Caco-2 (cell line): ENCODE data around the gene FNDC3B. TPM values are rescaled to one million over a fixed set of nuclear protein-coding genes. Genes with fewer than 3 reads are reported as not detected.

Experiments
- BruUV-seq: library from RNA; stranded (reverse); fragments of 400-500 nt; replicated peaks from 2 replicates; lab custom pipeline; 2021; lab: Mats Ljungman, UMichigan
- CTCF ChIA-PET: fragments of 300-600 bp; sonication (Branson Sonifier 250); formaldehyde crosslinking; loops from one replicate; lab custom pipeline; 2022; ENCODE audit warnings: antibody characterized with exemption; lab: Charles Lee
- POLR2A ChIA-PET: fragments of 300-600 bp; sonication (Branson Sonifier 250); formaldehyde crosslinking; loops from one replicate; lab custom pipeline; 2022; ENCODE audit warnings: antibody characterized with exemption; lab: Charles Lee
- DNase-seq, 2 experiments: peaks; one replicate each; pipeline versions ENCODE4 v3.0.0 to v3.0.0-alpha.2; 2020 to 2022
- H3K27me3 ChIP-seq: replicated peaks from 2 replicates; pipeline ENCODE4 v1.6.0; 2011; ENCODE audit warnings: low read length; ENCODE audit not compliant: control insufficient read depth, insufficient read depth
- H3K36me3 ChIP-seq: 2 replicates; pipeline ENCODE4 v1.5.1; 2011; ENCODE audit warnings: low read length; ENCODE audit not compliant: control insufficient read depth, insufficient read depth
- H3K4me1 ChIP-seq: fragments of 250-450 bp; sonication (Bioruptor Pico); 2 replicates; pipeline ENCODE4 v1.5.1; 2020; ENCODE audit warnings: mild to moderate bottlenecking
- H3K4me3 ChIP-seq: 2 replicates; pipeline ENCODE4 v1.5.1; 2011; ENCODE audit warnings: low read depth, mild to moderate bottlenecking, control low read depth, low read length
- H3K9me3 ChIP-seq: fragments of 250-450 bp; sonication (Bioruptor Pico); 2 replicates; pipeline ENCODE4 v1.5.1; 2020; ENCODE audit warnings: mild to moderate bottlenecking, moderate library complexity
- H3K27ac Mint-ChIP-seq: one replicate; pipeline ENCODE4 v1.8.0; 2022; ENCODE audit warnings: mixed read lengths; ENCODE audit not compliant: unreplicated experiment
- H3K27me3 Mint-ChIP-seq: one replicate; pipeline ENCODE4 v1.8.0; 2022; ENCODE audit warnings: mixed read lengths; ENCODE audit not compliant: insufficient read depth, unreplicated experiment
- H3K36me3 Mint-ChIP-seq: one replicate; pipeline ENCODE4 v1.8.0; 2022; ENCODE audit warnings: mild to moderate bottlenecking, mixed read lengths; ENCODE audit not compliant: insufficient read depth, unreplicated experiment
- H3K4me1 Mint-ChIP-seq: one replicate; pipeline ENCODE4 v1.8.0; 2022; ENCODE audit warnings: low read depth, mixed read lengths; ENCODE audit not compliant: unreplicated experiment
- H3K4me3 Mint-ChIP-seq: one replicate; pipeline ENCODE4 v1.8.0; 2022; ENCODE audit warnings: mild to moderate bottlenecking, moderate library complexity, mixed read lengths; ENCODE audit not compliant: unreplicated experiment
- H3K9me3 Mint-ChIP-seq: one replicate; pipeline ENCODE4 v1.8.0; 2022; ENCODE audit warnings: mixed read lengths; ENCODE audit not compliant: unreplicated experiment
- CTCF ChIP-seq, 2 experiments: fragments of 200-600 bp in 1 of 2; IDR thresholded peaks; 1 replicate in 1 of 2; 2 replicates in 1 of 2; pipeline versions ENCODE4 v1.5.1 to v1.8.0; 2011 to 2022; ENCODE audit warnings: antibody characterized with exemption in 1 of 2, control low read depth in 1 of 2, inconsistent platforms in 1 of 2, low read depth in 1 of 2, low read length in 1 of 2, mild to moderate bottlenecking in 1 of 2, moderate library complexity in 1 of 2; ENCODE audit not compliant: insufficient read depth in 1 of 2, severe bottlenecking in 1 of 2, unreplicated experiment in 1 of 2
- intact Hi-C: fragments of 100-400 bp; cut with micrococcal nuclease; formaldehyde crosslinking; loops from one replicate; pipeline ENCODE4 v1.10.0; 2022; ENCODE audit not compliant: unreplicated experiment
- total RNA-seq: library from RNA; stranded (reverse); gene quantifications from 2 replicates; pipeline ENCODE4 v1.2.3, GENCODE V29; 2022

FNDC3B gene
- total RNA-seq, 1 experiment from 2014 or later: 59.8 TPM

- CTCF ChIA-PET: no interaction called here
- no peak overlapping the region for H3K27ac Mint-ChIP-seq
These were observed 161.9 kb downstream of the FNDC3B start for GRCh38 chr3:172201136-172201869.

GRCh38 chr3:172201870-172202236, 162.5 kb downstream of the FNDC3B start:
- H3K27me3 Mint-ChIP-seq: no peaks in the 10 kb centered on the region
- H3K36me3 Mint-ChIP-seq: peaks cover 22% of the 10 kb centered on the region
- H3K27me3 ChIP-seq: no peaks in the 10 kb centered on the region
- CTCF ChIA-PET: no interaction called here
- intact Hi-C loops: no loop called here
- TF ChIP-seq CTCF (IDR thresholded peaks at IDR 0.05; ENCODE audit: insufficient read depth in 1 of 2, low read depth in 1 of 2, low read length in 1 of 2, severe bottlenecking in 1 of 2, unreplicated experiment in 1 of 2): no peak
- POLR2A ChIA-PET: no interaction called here
- H3K4me3 Mint-ChIP-seq: no peak overlapping the region
- no peaks in the 10 kb centered on the region for H3K9me3 Mint-ChIP-seq
- H3K4me1 Mint-ChIP-seq: peaks cover 21% of the 10 kb centered on the region
- DNase-seq: no peak
- H3K36me3 ChIP-seq: no peaks in the 10 kb centered on the region
- no peaks in the 10 kb centered on the region for H3K9me3 ChIP-seq
- H3K4me1 ChIP-seq: peaks cover 25% of the 10 kb centered on the region
- peak overlapping the region; percentile 19 for H3K27ac Mint-ChIP-seq
- H3K4me3 ChIP-seq: no peak overlapping the region
- BruUV-seq: no TSS peak

More at GRCh38 chr3:172201136-172201869, 161.9 kb downstream of the FNDC3B start:
- no TSS peak for BruUV-seq
- H3K27me3 Mint-ChIP-seq: no peaks in the 10 kb centered on the region
- H3K9me3 Mint-ChIP-seq: no peaks in the 10 kb centered on the region
- peaks cover 21% of the 10 kb centered on the region for H3K4me1 Mint-ChIP-seq
- H3K4me1 ChIP-seq: peaks cover 25% of the 10 kb centered on the region
- no peak for DNase-seq
- intact Hi-C loops: no loop called here
- H3K4me3 ChIP-seq: no peak overlapping the region
- POLR2A ChIA-PET: no interaction called here
- H3K27me3 ChIP-seq: no peaks in the 10 kb centered on the region
- H3K36me3 Mint-ChIP-seq: peaks cover 22% of the 10 kb centered on the region
- no peaks in the 10 kb centered on the region for H3K36me3 ChIP-seq
- H3K9me3 ChIP-seq: no peaks in the 10 kb centered on the region
- TF ChIP-seq CTCF (IDR thresholded peaks at IDR 0.05; ENCODE audit: insufficient read depth in 1 of 2, low read depth in 1 of 2, low read length in 1 of 2, severe bottlenecking in 1 of 2, unreplicated experiment in 1 of 2): no peak
- H3K4me3 Mint-ChIP-seq: no peak overlapping the region

- H3K27me3 Mint-ChIP-seq: no peaks in the 10 kb centered on the region
- BruUV-seq: no TSS peak
- ChIA-PET POLR2A (no interaction called here), CTCF (no interaction called here)
- peaks cover 25% of the 10 kb centered on the region for H3K4me1 ChIP-seq
- no peaks in the 10 kb centered on the region for H3K36me3 ChIP-seq
- TF ChIP-seq CTCF (IDR thresholded peaks at IDR 0.05; ENCODE audit: insufficient read depth in 1 of 2, low read depth in 1 of 2, low read length in 1 of 2, severe bottlenecking in 1 of 2, unreplicated experiment in 1 of 2): no peak
- intact Hi-C loops: loop anchor here (1.0 kb wide), 1 partner anchor 22 kb away; no protein-coding TSS in a partner anchor
- H3K9me3 ChIP-seq: no peaks in the 10 kb centered on the region
- H3K9me3 Mint-ChIP-seq: no peaks in the 10 kb centered on the region
- DNase-seq: no peak
- no peak overlapping the region for H3K4me3 ChIP-seq
- H3K4me1 Mint-ChIP-seq: peaks cover 21% of the 10 kb centered on the region
- peak overlapping the region; percentile 61 for H3K4me3 Mint-ChIP-seq
- peaks cover 22% of the 10 kb centered on the region for H3K36me3 Mint-ChIP-seq
- peak overlapping the region; percentile 81 for H3K27ac Mint-ChIP-seq
- H3K27me3 ChIP-seq: no peaks in the 10 kb centered on the region
These were observed 163.4 kb downstream of the FNDC3B start for GRCh38 chr3:172202797-172203196.
